Measurements from ENCODE around the gene TRIM14.
"Not testable (repeated sequence)": the region's sequence is repeated elsewhere in the genome, so short reads cannot be mapped to it uniquely, and the experiment has no call there.

The TRIM14 gene

GRCh38 chr9:98080326-98080725 is 38.7 kb downstream of the TRIM14 start:
- no peak for DNase-seq

DNA sequence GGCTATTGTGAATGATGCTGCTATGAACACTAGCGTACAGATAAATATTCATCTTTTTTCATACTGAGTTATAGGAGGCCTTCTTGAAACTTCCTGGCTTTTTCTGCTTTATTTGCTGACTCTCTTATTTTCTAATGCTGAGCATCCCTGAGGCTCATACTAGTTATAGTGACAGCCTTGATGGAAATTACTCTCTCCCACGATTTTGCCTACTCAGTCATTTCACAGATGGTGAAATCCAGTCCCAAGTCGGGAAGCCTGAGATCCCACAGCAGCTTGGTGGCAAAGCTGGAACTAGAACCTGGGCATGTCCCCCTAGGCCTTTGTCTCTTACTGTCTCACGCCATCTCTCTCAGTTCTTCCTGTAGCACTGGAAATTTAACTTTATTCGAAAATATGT is 40.1 kb downstream of the TRIM14 start:
- DNase-seq = no peak

- DNase-seq = not testable (repeated sequence)
These were observed 42.5 kb downstream of the TRIM14 start for GRCh38 chr9:98076514-98076890.

- DNase-seq = no peak
These were observed 43.7 kb downstream of the TRIM14 start for GRCh38 chr9:98075332-98075805.

DNA sequence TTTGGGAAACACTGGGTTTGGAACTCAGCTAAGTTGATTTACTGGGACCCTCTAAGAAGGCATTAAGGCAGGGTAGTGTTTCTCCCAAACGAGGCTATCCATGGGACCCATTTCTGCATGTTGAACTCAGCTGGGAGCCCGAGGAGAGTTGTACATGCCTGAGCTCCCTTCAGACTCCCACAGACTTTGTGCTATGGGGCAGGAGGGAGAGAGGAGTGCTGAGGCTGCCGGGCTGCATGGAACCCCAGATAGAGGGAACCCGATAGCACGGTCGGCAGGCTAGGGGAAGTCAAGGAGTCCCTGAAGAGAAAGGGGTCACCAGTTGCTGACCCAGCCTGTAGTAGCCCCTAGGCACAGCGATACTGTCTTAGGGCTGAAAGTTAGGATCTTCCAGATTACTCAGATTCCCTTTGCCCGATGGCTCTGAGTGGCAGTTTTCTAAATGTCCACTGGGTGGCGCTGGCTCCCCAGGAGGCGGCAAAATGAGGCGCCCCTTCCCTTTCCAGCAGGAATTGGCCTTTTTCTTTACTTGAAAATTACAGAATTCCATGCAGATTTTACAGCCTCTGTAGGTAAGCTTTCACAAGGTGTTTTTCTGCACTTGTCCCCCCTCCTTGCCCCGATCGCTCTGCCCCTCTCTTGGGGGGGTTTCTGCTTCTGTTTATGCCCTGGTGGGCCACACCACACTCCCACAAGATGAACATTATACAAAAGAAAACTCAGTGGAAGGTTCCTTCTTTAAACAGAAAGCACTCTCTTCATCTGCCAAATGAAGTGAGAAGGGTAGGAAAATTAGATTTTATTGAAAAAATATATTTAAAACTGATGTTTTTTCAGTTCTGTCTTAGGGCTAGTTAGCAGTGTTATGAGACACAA is 44.7 kb downstream of the TRIM14 start:
- no peak for DNase-seq

- no peak for DNase-seq
These were observed 47.3 kb downstream of the TRIM14 start for GRCh38 chr9:98071737-98072136.

GRCh38 chr9:98070704-98071103 is 48.3 kb downstream of the TRIM14 start:
- no peak for DNase-seq

GRCh38 chr9:98069551-98069950 is 49.5 kb downstream of the TRIM14 start:
- no peak for DNase-seq

GRCh38 chr9:98067184-98067583 is 51.8 kb downstream of the TRIM14 start:
- DNase-seq = no peak

GRCh38 chr9:98066235-98066634 is 52.8 kb downstream of the TRIM14 start:
- DNase-seq = no peak

GRCh38 chr9:98064623-98065392 is 54.2 kb downstream of the TRIM14 start:
- DNase-seq = no peak

GRCh38 chr9:98062161-98062560 is 56.9 kb downstream of the TRIM14 start:
- DNase-seq = no peak

DNA sequence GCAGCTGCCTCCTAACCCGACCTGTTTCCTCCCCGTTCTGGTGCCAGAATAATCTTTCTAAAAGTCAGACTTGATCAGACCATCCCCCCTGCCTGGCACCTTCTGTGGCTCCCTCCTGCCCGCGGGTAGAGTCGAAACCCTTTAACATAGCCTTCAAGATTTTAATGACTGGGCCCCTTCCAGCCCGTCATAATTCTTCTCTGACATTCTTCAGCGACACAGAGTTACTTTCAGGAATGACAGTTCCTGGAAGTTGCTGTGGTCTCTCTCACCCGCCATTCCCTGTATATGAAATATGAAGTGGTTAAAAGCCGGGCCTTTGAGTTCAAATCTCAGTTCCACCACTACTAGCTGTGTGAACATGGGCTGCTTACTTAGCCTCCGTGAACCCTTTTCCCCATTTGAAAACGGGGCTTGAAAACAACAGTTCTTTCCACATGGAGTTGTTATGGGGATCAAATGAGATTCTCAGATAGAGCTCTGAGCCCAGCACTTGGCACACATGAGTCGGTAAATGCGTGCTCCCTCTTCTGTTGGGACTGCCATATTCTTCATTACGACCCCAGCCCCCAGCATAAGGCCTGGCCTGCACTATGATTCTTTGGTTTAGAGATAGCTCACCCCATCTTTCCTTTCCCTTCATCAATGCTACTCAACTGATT is 61.8 kb downstream of the TRIM14 start:
- no peak for DNase-seq

DNA sequence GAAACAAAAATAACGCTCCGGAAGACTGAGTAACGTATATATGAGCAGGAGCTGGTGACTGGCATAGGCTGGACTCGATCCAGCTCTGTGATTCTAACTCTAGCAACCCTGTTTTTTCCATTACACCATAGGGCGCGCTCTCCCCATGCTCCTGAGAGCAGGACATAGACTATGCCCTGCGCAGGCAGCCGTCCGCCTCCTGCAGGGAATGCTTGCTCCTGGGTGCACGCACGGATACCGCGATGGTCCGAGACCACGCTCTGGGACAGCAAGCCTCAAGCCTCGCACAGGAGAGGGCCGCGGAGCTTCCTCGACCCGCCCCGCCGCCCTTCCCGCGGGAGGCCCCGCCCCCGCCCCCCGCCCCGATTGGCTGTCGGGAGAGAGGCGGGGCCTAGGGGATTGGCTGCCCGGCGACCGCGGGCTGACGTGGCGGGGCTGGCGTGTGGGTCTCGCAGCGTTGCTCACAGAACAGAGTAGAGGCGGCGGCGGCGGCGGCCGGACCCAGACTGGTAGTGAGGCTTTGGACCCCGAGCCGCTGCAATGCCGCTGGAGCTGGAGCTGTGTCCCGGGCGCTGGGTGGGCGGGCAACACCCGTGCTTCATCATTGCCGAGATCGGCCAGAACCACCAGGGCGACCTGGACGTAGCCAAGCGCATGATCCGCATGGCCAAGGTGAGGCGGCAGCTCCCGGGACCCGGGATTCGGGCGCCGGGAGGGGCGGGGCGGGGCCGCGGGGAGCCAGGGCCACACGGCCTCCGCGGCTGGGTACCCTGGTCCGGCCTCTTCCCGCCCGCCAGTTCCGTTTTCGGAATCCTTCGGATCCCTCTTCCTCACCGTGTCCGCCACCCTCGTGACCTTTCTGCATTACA is 62.5 kb downstream of the TRIM14 start, which contains the start of gene NANS:
NANS (plus strand) TSS at position 464 of the 869 bp plus-strand sequence; CDS start at position 541, 77 bp downstream.
- DNase-seq = peak; percentile 68

DNA sequence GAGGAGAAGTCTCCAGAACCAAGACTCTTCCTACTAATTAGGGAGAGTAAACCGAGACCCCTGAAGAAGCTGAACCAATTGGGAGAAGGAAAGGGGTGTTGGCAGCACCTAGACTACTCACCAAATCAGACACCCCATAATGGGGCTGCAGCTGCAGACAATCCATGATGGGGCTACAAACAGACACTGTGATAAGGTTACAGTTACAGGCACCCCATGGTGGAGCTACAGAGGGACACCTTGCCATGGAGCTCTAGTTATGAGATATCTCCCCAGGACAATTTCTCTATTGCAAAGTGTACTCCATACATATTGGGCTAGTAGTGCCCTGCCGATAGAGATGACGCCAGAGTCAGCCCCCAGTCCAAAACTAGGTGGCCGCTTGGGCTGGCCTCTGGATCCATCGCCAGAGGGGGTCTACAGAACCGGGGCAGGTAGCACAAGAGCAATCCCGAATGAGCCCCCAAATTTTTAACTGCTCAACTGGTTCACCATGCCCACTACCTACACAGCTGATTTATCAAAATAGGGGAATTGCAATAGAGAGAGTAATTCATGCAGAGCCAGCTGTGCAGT is 64.6 kb downstream of the TRIM14 start:
- no peak for DNase-seq

- no peak for DNase-seq
These were observed 68.7 kb downstream of the TRIM14 start for GRCh38 chr9:98050351-98050750.

GRCh38 chr9:98049288-98050072 is 69.5 kb downstream of the TRIM14 start:
- no peak for DNase-seq

DNA sequence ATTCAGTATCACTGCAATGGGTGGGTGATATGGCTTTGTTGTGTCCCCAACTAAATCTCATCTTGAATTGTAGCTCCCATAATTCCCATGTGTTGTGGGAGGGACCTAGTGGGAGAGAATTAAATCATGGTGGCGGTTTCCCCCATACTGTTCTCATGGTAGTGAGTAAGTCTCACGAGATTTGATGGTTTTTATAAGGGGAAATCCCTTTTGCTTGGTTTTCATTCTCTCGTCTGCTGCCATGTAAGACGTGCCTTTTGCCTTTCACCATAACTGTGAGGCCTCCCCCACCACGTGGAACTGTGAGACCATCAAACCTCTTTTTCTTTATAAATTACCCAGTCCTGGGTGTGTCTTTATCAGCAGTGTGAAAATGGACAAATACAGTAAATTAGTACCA is 72.0 kb downstream of the TRIM14 start:
- no peak for DNase-seq

- DNase-seq = no peak
These were observed 72.9 kb downstream of the TRIM14 start for GRCh38 chr9:98046180-98046543.

GRCh38 chr9:98045234-98046179 is 73.5 kb downstream of the TRIM14 start:
- no peak for DNase-seq

Measured in 8988T (cell line).